MM.1S (cell line): ENCODE measurements around the gene FLAD1.

Source experiments
- EZH2 ChIP-seq: fragments of 300-600 bp; sonication (generic); optimal IDR thresholded peaks from 2 replicates; pipeline ENCODE3; 2017; ENCODE audit warnings: low read depth, mild to moderate bottlenecking, antibody characterized with exemption, low read length, mixed read lengths
- EZH2phosphoT487 ChIP-seq: fragments of 300-600 bp; sonication (generic); IDR thresholded peaks from 2 replicates; pipeline ENCODE4 v1.6.1; 2018; ENCODE audit warnings: antibody characterized with exemption, low read length
- TF ChIP-seq, protein P1 (sequence below): fragments of 300-600 bp; sonication (generic); IDR thresholded peaks from 2 replicates; pipeline ENCODE4 v1.5.1; 2016; ENCODE audit warnings: antibody characterized with exemption, low read length, mixed read lengths

DNA sequence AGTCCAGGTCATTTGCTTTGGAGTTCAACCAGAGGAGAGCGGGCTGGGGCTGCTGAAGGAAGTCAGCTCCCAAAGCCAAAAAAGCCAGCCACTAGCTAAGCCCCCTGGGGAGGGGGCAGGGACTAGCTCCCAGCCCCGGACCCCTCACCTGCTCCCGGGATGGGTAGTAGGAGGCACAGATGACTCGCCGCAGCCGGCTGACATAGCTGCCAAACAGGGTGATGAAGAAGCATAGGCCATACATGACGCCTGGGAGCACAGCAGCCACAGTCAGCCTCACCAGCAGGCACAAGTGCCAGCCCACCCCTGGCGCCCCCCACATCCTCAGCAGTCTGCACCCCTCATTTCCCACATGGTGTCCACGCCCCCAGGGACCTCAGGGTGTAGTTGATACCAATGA is 43.0 kb downstream of the FLAD1 start:
- TF ChIP-seq, protein P1, sequence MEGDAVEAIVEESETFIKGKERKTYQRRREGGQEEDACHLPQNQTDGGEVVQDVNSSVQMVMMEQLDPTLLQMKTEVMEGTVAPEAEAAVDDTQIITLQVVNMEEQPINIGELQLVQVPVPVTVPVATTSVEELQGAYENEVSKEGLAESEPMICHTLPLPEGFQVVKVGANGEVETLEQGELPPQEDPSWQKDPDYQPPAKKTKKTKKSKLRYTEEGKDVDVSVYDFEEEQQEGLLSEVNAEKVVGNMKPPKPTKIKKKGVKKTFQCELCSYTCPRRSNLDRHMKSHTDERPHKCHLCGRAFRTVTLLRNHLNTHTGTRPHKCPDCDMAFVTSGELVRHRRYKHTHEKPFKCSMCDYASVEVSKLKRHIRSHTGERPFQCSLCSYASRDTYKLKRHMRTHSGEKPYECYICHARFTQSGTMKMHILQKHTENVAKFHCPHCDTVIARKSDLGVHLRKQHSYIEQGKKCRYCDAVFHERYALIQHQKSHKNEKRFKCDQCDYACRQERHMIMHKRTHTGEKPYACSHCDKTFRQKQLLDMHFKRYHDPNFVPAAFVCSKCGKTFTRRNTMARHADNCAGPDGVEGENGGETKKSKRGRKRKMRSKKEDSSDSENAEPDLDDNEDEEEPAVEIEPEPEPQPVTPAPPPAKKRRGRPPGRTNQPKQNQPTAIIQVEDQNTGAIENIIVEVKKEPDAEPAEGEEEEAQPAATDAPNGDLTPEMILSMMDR, result no peak
- TF ChIP-seq EZH2, result no peak
- no peak for TF ChIP-seq EZH2phosphoT487
